GM10248 (cell line): Measurements from ENCODE around the gene GDF10.

Experiments
- CTCF ChIA-PET: fragments of 300-600 bp; sonication (Branson Sonifier 250); formaldehyde crosslinking; extraction: SDS; loops from one replicate; lab custom pipeline; 2021; ENCODE audit warnings: antibody characterized with exemption; lab: Yijun Ruan, JAX
- POLR2A ChIA-PET: fragments of 350-650 bp; sonication (Branson Sonifier 250); formaldehyde crosslinking; extraction: SDS; loops from one replicate; lab custom pipeline; 2020; ENCODE audit warnings: antibody characterized with exemption; lab: Yijun Ruan, JAX
- DNase-seq: peaks from one replicate; pipeline ENCODE4 v3.0.0; 2012; ENCODE audit errors: extremely low spot score
- TF ChIP-seq, protein P1 (sequence below): IDR thresholded peaks from 2 replicates; pipeline ENCODE4 v1.5.1; 2012; ENCODE audit warnings: mild to moderate bottlenecking, low read depth; ENCODE audit errors: extremely low read depth, missing control alignments, control extremely low read depth

The GDF10 gene

GRCh38 chr10:47331491-47331890 lies 31.5 kb downstream of the GDF10 start:
- ChIA-PET POLR2A (no interaction called here), CTCF (interaction anchor here (1.8 kb wide), 1 partner anchor 9 kb away, joined by 10 read pairs; no protein-coding TSS in a partner anchor)
- TF ChIP-seq, protein P1, sequence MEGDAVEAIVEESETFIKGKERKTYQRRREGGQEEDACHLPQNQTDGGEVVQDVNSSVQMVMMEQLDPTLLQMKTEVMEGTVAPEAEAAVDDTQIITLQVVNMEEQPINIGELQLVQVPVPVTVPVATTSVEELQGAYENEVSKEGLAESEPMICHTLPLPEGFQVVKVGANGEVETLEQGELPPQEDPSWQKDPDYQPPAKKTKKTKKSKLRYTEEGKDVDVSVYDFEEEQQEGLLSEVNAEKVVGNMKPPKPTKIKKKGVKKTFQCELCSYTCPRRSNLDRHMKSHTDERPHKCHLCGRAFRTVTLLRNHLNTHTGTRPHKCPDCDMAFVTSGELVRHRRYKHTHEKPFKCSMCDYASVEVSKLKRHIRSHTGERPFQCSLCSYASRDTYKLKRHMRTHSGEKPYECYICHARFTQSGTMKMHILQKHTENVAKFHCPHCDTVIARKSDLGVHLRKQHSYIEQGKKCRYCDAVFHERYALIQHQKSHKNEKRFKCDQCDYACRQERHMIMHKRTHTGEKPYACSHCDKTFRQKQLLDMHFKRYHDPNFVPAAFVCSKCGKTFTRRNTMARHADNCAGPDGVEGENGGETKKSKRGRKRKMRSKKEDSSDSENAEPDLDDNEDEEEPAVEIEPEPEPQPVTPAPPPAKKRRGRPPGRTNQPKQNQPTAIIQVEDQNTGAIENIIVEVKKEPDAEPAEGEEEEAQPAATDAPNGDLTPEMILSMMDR: no peak
- DNase-seq: no peak

DNA sequence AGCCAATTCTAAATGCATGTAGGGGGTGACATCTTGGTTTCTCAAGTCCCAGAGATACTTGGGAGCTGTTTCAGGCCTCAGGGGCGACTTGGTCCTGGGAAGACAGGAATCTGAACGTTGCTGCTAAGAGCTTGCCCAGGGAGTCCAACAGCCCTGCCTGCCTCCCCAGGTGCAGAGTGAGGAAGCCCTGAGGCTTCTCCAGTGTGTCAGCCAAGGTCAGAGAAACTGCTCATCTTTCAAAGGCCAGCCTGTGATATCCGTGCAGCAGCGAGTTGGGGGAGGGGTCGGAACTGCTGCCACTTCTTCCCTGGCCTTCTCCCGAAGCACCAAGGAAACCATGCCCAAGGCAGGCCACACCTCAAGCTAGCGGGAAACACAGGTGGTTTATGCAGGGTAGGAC lies 32.0 kb downstream of the GDF10 start:
- TF ChIP-seq, protein P1: no peak
- DNase-seq: no peak
- CTCF ChIA-PET: interaction anchor here (1.8 kb wide), 1 partner anchor 8 kb away, joined by 10 read pairs; no protein-coding TSS in a partner anchor
- POLR2A ChIA-PET: no interaction called here

DNA sequence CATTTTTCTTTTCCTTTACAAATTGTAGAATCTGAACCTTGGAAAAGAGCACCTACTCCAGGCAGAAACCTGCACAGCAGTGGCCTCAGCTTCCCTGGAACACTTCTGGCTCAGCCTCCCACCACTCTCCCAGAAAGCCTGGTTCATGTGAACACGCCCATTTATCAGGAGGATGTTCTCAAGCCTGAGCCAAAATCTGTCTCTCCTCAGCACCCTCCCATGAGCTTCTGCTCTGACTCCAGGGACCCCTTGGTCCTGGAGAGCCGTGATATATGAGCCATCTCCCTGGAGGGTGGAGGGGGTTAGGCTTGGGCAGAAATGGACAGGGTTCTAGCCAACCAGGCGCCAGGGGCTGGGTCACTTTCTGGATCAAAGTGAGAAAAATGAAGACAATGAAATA lies 32.4 kb downstream of the GDF10 start:
- TF ChIP-seq, protein P1: no peak
- DNase-seq: no peak
- CTCF ChIA-PET: interaction anchor here (0.6 to 1.8 kb wide), 2 partner anchors 8 to 44 kb away, joined by 3 to 10 read pairs; no protein-coding TSS in a partner anchor
- POLR2A ChIA-PET: no interaction called here

- DNase-seq: no peak
- ChIA-PET POLR2A (no interaction called here), CTCF (interaction anchor here (0.6 kb wide), 1 partner anchor 45 kb away, joined by 3 read pairs; no protein-coding TSS in a partner anchor)
- TF ChIP-seq, protein P1: no peak
Observed at GRCh38 chr10:47332946-47333345, 32.9 kb downstream of the GDF10 start.

GRCh38 chr10:47333532-47333931 lies 33.5 kb downstream of the GDF10 start:
- POLR2A ChIA-PET: no interaction called here
- DNase-seq: no peak
- CTCF ChIA-PET: no interaction called here
- TF ChIP-seq, protein P1: no peak

DNA sequence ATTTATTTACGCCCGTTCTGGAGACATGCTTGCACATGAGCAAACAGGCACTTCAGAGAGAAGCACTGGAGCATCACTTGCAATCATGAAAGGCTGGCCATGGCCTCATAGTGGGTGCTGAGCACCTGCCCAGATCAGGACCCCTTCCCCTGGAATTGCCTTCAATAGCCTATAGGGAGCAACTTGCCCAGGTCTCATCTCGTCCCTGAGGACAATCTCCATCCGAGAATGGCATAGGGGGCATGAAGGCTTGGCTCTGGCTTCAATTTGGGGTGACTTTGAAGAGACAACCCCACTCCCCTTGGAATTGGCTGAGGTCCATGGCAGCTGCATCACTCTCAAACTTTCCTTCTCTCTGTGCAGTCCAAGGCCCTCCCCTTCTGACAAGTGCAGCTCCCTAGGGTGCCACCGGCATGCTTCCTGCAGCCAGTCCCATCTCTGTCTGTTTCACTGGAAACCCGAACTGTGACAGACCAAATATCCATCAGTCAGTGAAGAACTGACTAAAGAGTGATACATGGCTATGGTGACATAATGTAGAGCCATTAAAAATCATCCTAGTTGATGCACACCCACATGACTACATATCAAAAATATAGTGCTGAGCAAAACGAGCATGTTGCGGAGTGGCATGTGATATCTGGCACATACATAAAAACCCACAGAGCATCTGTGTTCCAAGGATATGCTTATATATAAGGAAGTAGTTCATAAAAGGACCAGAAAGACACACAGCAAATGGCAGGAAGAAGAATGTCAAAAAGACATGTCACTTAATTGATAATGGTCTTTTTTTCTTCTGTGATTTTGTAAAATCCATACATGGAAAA lies 34.7 kb downstream of the GDF10 start:
- no peak for DNase-seq
- ChIA-PET CTCF (no interaction called here), POLR2A (no interaction called here)
- TF ChIP-seq, protein P1: no peak
